ENCODE measurements around the gene FBXO48. TPM values are rescaled to one million over a fixed set of nuclear protein-coding genes. Genes with fewer than 3 reads are reported as not detected.

The FBXO48 gene
- total and polyA plus RNA-seq, 2 of the 4 experiments (the other 2 are of a cell fraction): 0.18 to 0.43 TPM

DNA sequence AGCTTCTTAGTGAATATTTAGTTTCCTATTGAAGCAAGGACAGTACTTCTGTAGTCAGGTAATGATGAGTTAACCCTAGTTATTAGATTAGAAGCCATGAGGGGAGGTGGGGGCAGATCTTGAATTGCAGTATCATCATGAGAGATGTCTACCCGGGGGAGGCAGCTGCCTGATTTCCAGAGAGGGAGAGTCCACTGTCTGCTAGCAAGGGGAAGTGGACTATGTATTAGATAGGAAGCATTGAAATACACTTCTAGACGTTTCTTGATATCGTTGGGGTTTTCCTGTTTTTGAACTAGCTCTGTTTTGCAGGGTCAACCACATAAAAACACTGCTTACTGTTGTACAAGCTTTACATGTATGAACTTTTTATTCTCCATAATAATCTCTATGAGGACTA, 39.1 kb upstream of the FBXO48 start:
- Histone ChIP-seq H4K91ac (ENCODE audit: insufficient read depth, low read depth, low read length) (no peak overlapping the region), H3K4ac (ENCODE audit: low read depth, low read length) (no peak overlapping the region), H2BK15ac (ENCODE audit: low read depth, low read length) (no peak overlapping the region), H2BK20ac (ENCODE audit: low read depth, low read length) (no peak overlapping the region), H2AFZ (replicated peaks; ENCODE audit: low read length, poor library complexity) (no peak overlapping the region), H3K9me1 (ENCODE audit: insufficient read depth, low read length) (no peaks in the 10 kb centered on the region), H2AK5ac (ENCODE audit: low read depth, low read length) (no peak overlapping the region), H3K14ac (replicated peaks; ENCODE audit: low read depth, low read length) (no peak overlapping the region), H3K18ac (ENCODE audit: low read depth, low read length) (no peak overlapping the region), H4K20me1 (ENCODE audit: insufficient read depth, low read length) (no peaks in the 10 kb centered on the region), H2AK9ac (replicated peaks; ENCODE audit: low read depth, low read length, poor library complexity) (no peak overlapping the region), H3K56ac (ENCODE audit: extremely low read depth, insufficient read depth, low read length) (no peak overlapping the region), H3K4me2 (ENCODE audit: low read depth, low read length) (no peak overlapping the region), H2BK120ac (ENCODE audit: low read depth, low read length) (no peak overlapping the region), H3K27me3 (ENCODE audit: control insufficient read depth, insufficient read depth, low read length) (no peaks in the 10 kb centered on the region), H3K4me3 (ENCODE audit: insufficient read depth, low read depth, low read length) (no peak overlapping the region), H3K36me3 (ENCODE audit: control insufficient read depth, insufficient read depth, low read length) (no peaks in the 10 kb centered on the region), H3K9me3 (ENCODE audit: control insufficient read depth, insufficient read depth, low read length) (no peaks in the 10 kb centered on the region), H3K4me1 (ENCODE audit: control insufficient read depth, insufficient read depth, low read length) (no peaks in the 10 kb centered on the region), H3K27ac (ENCODE audit: insufficient read depth, low read length) (no peak overlapping the region), H2BK5ac (ENCODE audit: low read depth, low read length, poor library complexity, severe bottlenecking) (no peak overlapping the region), H4K8ac (ENCODE audit: low read depth in 2 of 2, low read length in 2 of 2) (no peak overlapping the region), H3K23ac (ENCODE audit: low read depth, low read length) (no peak overlapping the region), H3K79me1 (ENCODE audit: low read depth in 1 of 2, low read length in 2 of 2) (no peaks in the 10 kb centered on the region), H4K5ac (ENCODE audit: low read depth, low read length) (no peak overlapping the region), H3K9ac (ENCODE audit: low read depth, low read length) (no peak overlapping the region)
- dilution Hi-C loops (cut with HindIII; ENCODE audit: low sequenced_read_pairs, unreplicated experiment): no loop called here
- intact Hi-C loops (cut with micrococcal nuclease): no loop called here
- WGBS, 2 experiments (ENCODE audit: extremely low coverage in 2 of 2, insufficient read length in 1 of 2): no CpG with 5 or more reads among the region's 3 CpGs
- ChIA-PET CTCF (interaction anchor here (1.0 kb wide), 1 partner anchor 89 kb away, joined by 3 read pairs; no protein-coding TSS in a partner anchor), POLR2A (ENCODE audit: unreplicated experiment) (no interaction called here)
- BruUV-seq (replicated peaks): no TSS peak
- TF ChIP-seq RFX5 (IDR thresholded peaks at IDR 0.05; ENCODE audit: low read depth, low read length): no peak
- no peak for DNase-seq
- in situ Hi-C loops (cut with MboI; ENCODE audit: low sequenced_read_pairs): no loop called here
- no peak for ATAC-seq (ENCODE audit: low read depth)

Data from IMR-90 (cell line).